ENCODE data around the gene C1QL1.

Gene C1QL1

DNA sequence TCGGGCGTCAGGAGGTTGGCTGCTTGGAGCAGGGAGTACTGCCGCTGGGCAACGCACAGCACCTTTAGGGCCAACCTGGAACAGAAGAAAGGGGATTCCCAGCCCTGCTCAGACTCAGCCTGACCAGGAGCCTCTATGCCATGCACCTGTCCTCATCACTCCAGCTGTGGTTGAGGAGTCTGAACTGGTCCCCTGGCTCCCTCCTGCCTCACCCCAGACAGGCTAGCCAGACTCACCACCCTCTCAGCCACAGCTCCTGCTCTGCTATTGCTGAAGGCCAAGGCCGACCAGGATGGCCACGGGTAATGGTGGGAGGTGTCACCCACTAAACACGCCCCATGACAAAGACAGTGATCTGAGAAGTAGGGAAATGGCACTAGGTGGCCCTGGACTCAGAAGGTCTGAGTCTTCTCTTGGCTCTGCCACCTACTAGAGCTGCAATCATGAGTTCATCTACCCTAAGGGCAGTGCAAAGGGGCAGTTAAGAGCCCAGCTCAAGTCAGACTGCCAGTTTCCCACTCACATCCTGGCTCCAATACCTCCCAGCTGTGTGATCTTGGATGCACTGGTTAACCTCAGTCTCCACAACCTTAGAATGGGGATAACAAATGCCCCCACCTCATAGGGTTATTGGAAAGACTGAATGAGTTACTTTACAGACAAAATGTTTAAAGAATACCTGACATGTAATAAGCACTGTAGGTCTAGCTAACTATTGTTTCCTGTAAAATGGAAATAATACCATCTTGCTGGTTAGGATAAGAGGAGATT is 39.0 kb downstream of the C1QL1 start:
- no peak for DNase-seq (ENCODE audit: low read depth, low spot score)
- Histone ChIP-seq H3K4me3 (ENCODE audit: insufficient read length, low read depth) (no peak overlapping the region), H3K9me3 (ENCODE audit: insufficient read depth, low read length) (no peaks in the 10 kb centered on the region), H3K27me3 (ENCODE audit: insufficient read depth, insufficient read length) (no peaks in the 10 kb centered on the region), H3K9ac (ENCODE audit: insufficient read length, low read depth) (no peak overlapping the region), H3K4me1 (ENCODE audit: insufficient read depth, insufficient read length) (no peaks in the 10 kb centered on the region), H3K36me3 (ENCODE audit: insufficient read depth, insufficient read length, low read length) (peaks cover 84% of the 10 kb centered on the region)
- no peak for TF ChIP-seq ZNF274 (IDR thresholded peaks at IDR 0.05; ENCODE audit: low read depth, low read length)
- TF ChIP-seq SUZ12 (IDR thresholded peaks at IDR 0.05; ENCODE audit: extremely low read depth, insufficient read depth, insufficient read length), result no peak
- TF ChIP-seq YY1 (IDR thresholded peaks at IDR 0.05; ENCODE audit: insufficient read depth, insufficient read length), result no peak

DNA sequence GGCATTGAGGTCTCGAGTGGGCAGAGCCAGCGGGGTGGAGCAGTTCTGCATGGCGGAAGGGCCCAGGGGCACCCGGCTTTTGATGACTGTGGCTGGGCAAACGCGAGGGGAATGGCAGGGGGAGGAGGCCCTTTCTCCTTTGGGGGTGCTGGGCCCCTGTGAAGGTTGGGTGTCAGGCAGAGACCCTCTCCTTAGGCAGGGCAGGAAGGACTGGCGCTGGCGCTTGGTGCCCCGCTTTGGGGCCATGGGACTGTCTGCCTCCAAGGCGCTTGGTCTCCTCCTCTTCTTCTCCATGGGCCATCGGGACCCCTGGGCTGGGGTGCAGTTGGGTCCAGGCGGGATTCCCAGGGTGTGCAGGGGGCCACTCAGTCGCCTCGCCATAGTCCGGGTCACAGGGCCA is 40.0 kb downstream of the C1QL1 start:
- TF ChIP-seq YY1 (IDR thresholded peaks at IDR 0.05; ENCODE audit: insufficient read depth, insufficient read length) (no peak), ZNF274 (IDR thresholded peaks at IDR 0.05; ENCODE audit: low read depth, low read length) (no peak), SUZ12 (IDR thresholded peaks at IDR 0.05; ENCODE audit: extremely low read depth, insufficient read depth, insufficient read length) (no peak)
- Histone ChIP-seq H3K9me3 (ENCODE audit: insufficient read depth, low read length) (no peaks in the 10 kb centered on the region), H3K36me3 (ENCODE audit: insufficient read depth, insufficient read length, low read length) (peaks cover 76% of the 10 kb centered on the region), H3K9ac (ENCODE audit: insufficient read length, low read depth) (no peak overlapping the region), H3K27me3 (ENCODE audit: insufficient read depth, insufficient read length) (no peaks in the 10 kb centered on the region), H3K4me1 (ENCODE audit: insufficient read depth, insufficient read length) (no peaks in the 10 kb centered on the region), H3K4me3 (ENCODE audit: insufficient read length, low read depth) (no peak overlapping the region)
- DNase-seq (ENCODE audit: low read depth, low spot score), result no peak

DNA sequence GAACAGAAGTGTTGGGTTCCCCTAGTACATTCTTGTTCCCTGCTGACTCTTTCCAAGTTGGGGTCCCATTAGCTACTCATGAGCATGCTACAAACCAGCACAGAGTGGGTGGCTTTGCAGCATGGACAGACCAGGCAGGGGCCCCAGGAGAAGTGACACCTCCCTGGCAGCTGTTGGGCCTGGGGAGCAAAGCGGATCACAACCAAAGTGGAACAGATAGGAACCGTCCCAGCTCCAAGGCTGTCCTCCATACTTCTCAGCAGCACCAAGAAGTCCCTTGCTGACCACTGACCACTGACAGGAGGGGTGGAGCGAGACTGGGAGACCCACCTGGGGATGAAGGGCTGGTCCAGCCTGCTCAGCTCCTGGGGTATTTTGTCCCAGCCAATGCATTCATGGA is 40.4 kb downstream of the C1QL1 start:
- no peak for DNase-seq (ENCODE audit: low read depth, low spot score)
- TF ChIP-seq YY1 (IDR thresholded peaks at IDR 0.05; ENCODE audit: insufficient read depth, insufficient read length), result no peak
- TF ChIP-seq SUZ12 (IDR thresholded peaks at IDR 0.05; ENCODE audit: extremely low read depth, insufficient read depth, insufficient read length), result no peak
- TF ChIP-seq ZNF274 (IDR thresholded peaks at IDR 0.05; ENCODE audit: low read depth, low read length), result no peak
- Histone ChIP-seq H3K9me3 (ENCODE audit: insufficient read depth, low read length) (no peaks in the 10 kb centered on the region), H3K36me3 (ENCODE audit: insufficient read depth, insufficient read length, low read length) (peaks cover 72% of the 10 kb centered on the region), H3K9ac (ENCODE audit: insufficient read length, low read depth) (no peak overlapping the region), H3K4me3 (ENCODE audit: insufficient read length, low read depth) (no peak overlapping the region), H3K4me1 (ENCODE audit: insufficient read depth, insufficient read length) (no peaks in the 10 kb centered on the region), H3K27me3 (ENCODE audit: insufficient read depth, insufficient read length) (no peaks in the 10 kb centered on the region)

DNA sequence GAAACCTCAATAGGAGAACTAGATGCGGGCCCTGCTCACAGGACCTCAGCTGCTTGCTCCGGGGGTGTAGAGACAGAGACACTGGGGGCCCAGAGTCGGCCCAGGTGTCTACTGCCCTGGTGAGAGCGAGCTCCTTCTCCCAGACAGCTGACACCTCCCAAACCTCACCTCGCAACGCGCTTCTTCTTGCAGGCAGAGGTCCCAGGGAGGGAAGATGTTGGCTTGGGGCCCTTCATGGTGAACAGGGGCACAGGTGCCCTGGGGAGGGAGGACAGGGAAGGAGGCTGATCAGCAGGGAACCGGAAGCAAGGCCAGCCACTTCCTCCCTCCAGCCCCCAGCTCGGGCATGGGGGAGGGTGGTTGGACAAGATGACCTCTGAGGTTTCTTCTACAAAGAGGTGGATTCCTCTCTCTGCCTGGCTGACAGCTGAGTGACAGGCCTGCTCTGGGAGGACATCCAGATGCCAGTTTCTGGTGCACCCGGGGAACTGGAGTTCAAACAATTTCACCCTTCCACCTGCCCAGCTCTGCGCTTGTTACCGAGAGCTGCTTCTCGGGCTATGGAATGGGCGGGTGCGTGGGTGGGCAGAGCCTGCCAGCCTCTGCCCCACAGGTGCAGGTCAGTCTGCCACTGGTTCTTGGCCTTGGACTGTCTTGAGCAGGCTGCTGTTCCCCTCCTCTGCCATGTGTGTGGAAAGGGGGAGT is 41.1 kb downstream of the C1QL1 start:
- no peak for TF ChIP-seq SUZ12 (IDR thresholded peaks at IDR 0.05; ENCODE audit: extremely low read depth, insufficient read depth, insufficient read length)
- TF ChIP-seq ZNF274 (IDR thresholded peaks at IDR 0.05; ENCODE audit: low read depth, low read length), result no peak
- TF ChIP-seq YY1 (IDR thresholded peaks at IDR 0.05; ENCODE audit: insufficient read depth, insufficient read length), result no peak
- Histone ChIP-seq H3K4me3 (ENCODE audit: insufficient read length, low read depth) (no peak overlapping the region), H3K36me3 (ENCODE audit: insufficient read depth, insufficient read length, low read length) (peaks cover 64% of the 10 kb centered on the region), H3K9ac (ENCODE audit: insufficient read length, low read depth) (no peak overlapping the region), H3K9me3 (ENCODE audit: insufficient read depth, low read length) (no peaks in the 10 kb centered on the region), H3K27me3 (ENCODE audit: insufficient read depth, insufficient read length) (no peaks in the 10 kb centered on the region), H3K4me1 (ENCODE audit: insufficient read depth, insufficient read length) (peaks cover 3% of the 10 kb centered on the region)
- DNase-seq (ENCODE audit: low read depth, low spot score), result no peak

DNA sequence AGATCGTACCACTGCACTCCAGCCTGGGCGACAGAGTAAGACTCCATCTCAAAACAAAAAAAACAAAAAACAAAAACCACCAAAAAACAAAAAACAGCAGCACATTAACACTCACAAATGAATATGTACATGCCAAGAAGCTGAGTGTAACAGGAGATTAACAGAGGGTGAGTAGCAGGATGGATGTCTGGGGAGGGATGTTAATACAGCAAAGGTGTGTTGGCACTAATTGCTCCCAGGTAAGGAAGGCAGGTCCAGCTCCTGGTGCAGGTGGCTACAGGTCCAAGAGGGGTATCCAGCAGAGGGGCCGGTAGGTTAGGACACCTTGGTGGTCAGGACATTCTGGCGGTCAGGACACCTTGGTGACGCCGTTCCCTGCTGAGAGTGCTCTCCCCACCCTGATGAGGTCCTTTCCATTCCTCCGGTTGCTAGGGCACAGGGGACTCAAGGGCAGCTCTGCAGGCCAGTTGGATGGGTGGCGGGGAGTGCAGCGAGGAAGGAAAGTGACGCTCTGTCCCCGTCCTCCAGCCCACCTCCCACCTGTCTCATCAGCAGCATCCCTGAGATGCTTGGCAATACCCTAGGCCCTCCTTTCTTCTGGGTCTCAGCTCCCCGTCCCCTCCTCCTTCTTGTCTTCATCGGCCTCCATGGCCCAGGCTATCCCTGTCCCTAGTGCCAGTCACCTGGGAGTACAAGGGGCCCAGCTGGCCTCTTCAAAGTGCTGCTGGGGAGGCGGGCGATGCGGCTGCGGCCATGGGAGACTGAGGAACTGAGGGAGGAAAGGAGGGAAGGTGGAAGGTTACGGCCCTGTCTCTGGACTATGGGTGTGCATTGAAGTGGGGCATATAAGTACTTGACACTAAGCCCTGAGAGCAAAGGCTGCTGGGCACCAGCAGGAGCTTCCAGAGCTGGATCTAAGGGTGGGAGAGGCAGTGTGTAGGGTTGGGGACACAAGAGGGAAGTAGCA is 42.1 kb downstream of the C1QL1 start:
- no peaks in the 10 kb centered on the region for H3K27me3 ChIP-seq (ENCODE audit: insufficient read depth, insufficient read length)
- H3K4me1 ChIP-seq (ENCODE audit: insufficient read depth, insufficient read length), result peaks cover 4% of the 10 kb centered on the region
- H3K9me3 ChIP-seq (ENCODE audit: insufficient read depth, low read length), result no peaks in the 10 kb centered on the region
- TF ChIP-seq YY1 (IDR thresholded peaks at IDR 0.05; ENCODE audit: insufficient read depth, insufficient read length) (no peak), SUZ12 (IDR thresholded peaks at IDR 0.05; ENCODE audit: extremely low read depth, insufficient read depth, insufficient read length) (no peak), ZNF274 (IDR thresholded peaks at IDR 0.05; ENCODE audit: low read depth, low read length) (no peak)
- no peak overlapping the region for H3K9ac ChIP-seq (ENCODE audit: insufficient read length, low read depth)
- no peak overlapping the region for H3K4me3 ChIP-seq (ENCODE audit: insufficient read length, low read depth)
- no peak for DNase-seq (ENCODE audit: low read depth, low spot score)
- peaks cover 55% of the 10 kb centered on the region for H3K36me3 ChIP-seq (ENCODE audit: insufficient read depth, insufficient read length, low read length)

DNA sequence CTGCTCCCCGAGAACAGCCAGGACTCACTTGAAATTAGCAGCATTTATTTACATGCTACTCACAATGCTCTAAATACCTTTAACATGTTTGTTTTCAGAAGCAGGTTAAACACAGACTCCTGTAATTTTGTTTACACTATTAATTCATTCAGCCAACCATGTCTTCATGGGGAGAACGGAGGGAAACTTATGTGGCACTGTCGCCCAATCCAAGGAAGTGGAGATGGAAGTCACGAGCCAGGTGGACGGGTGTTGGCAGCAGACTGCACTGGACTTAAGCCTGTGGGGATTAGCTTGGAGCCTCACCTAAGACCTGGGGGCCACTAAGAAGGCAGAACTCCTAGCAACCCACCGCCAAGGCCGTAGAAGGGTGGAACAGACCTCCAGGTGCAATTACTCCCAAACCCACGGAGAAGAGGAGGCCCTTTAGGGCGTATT is 44.0 kb downstream of the C1QL1 start:
- Histone ChIP-seq H3K4me1 (ENCODE audit: insufficient read depth, insufficient read length) (peaks cover 7% of the 10 kb centered on the region), H3K36me3 (ENCODE audit: insufficient read depth, insufficient read length, low read length) (peaks cover 36% of the 10 kb centered on the region), H3K4me3 (ENCODE audit: insufficient read length, low read depth) (no peak overlapping the region), H3K9me3 (ENCODE audit: insufficient read depth, low read length) (no peaks in the 10 kb centered on the region), H3K9ac (ENCODE audit: insufficient read length, low read depth) (no peak overlapping the region), H3K27me3 (ENCODE audit: insufficient read depth, insufficient read length) (no peaks in the 10 kb centered on the region)
- TF ChIP-seq SUZ12 (IDR thresholded peaks at IDR 0.05; ENCODE audit: extremely low read depth, insufficient read depth, insufficient read length) (no peak), YY1 (IDR thresholded peaks at IDR 0.05; ENCODE audit: insufficient read depth, insufficient read length) (no peak), ZNF274 (IDR thresholded peaks at IDR 0.05; ENCODE audit: low read depth, low read length) (no peak)
- no peak for DNase-seq (ENCODE audit: low read depth, low spot score)
